ENCODE measurements around the gene ACADSB. TPM values are rescaled to one million over a fixed set of nuclear protein-coding genes. Genes with fewer than 3 reads are reported as not detected.

ACADSB gene
- total RNA-seq, 1 experiment from 2014 or later = 14.5 TPM

DNA sequence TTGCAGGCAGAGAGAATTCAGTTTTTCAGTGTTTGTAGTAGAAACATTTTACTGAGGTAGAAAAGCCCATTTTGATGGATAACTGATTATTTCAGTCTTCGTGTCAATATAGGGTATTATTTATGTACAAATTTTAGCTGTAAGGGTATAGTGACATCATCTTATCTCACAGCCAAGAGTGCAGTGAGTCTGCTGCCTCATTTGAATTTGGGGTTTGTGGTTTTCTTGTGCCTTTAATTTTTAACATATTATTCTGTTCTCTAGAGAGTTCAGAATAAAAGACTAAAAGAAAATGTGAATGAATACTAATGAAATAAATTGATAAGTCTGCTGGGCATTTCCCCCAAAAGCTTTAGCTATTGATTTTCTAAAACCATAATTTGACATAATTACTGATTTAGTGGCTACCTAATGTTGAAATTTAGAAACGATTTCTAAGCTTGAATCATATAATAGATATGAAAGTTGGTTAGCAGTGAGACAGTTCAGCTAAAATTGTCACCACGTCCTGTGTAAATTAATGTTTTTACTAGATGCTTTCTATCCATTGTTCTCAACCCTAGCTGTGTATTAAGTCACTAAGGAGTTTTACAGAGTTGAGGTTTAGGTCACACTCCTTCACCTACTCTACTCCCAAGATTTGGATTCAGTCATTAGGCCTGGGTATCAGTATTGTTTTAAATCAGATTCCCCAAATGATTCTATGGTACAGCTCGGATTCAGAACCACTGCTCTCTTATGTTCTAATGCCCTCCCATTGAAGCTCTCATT is 37.3 kb downstream of the ACADSB start (continued):
- TF ChIP-seq ZNF512 (CRISPR knock-in tag; IDR thresholded peaks at IDR 0.05; ENCODE audit: borderline replicate concordance) = no peak
- TF ChIP-seq ZNF532 (CRISPR knock-in tag; IDR thresholded peaks at IDR 0.05; ENCODE audit: borderline replicate concordance) = no peak

DNA sequence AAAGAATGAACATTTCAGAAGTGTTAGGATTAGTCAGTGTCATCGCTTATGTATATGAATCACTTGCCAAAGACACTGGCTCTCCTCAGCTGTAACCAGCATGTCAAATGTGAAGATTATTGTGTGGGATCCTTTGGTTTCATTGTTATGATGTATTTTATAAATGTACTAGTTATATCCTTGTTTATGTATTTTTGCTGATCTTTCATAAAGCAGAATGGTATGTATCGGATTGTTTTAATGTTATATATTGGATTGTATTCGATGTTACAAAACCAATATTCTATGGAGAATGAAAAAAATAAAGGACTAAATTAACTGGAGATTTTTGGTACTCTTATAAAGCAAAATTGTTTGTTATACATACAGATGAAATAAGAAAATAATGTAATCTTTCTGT is 49.2 kb downstream of the ACADSB start:
- H3K36me3 Mint-ChIP-seq = peaks cover 3% of the 10 kb centered on the region; the same call in 1 of the 2 replicates
- no peak overlapping the region for H3K4me3 Mint-ChIP-seq
- DNase-seq (ENCODE audit: low spot score) (no peak), ATAC-seq (no peak)
- no peak for TF ChIP-seq PREB (CRISPR knock-in tag; IDR thresholded peaks at IDR 0.05; ENCODE audit: borderline replicate concordance)
- TF ChIP-seq EMX1 (CRISPR knock-in tag; IDR thresholded peaks at IDR 0.05) = no peak
- TF ChIP-seq, protein P1, sequence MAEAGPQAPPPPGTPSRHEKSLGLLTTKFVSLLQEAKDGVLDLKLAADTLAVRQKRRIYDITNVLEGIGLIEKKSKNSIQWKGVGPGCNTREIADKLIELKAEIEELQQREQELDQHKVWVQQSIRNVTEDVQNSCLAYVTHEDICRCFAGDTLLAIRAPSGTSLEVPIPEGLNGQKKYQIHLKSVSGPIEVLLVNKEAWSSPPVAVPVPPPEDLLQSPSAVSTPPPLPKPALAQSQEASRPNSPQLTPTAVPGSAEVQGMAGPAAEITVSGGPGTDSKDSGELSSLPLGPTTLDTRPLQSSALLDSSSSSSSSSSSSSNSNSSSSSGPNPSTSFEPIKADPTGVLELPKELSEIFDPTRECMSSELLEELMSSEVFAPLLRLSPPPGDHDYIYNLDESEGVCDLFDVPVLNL (CRISPR knock-in tag; IDR thresholded peaks at IDR 0.05; ENCODE audit: borderline replicate concordance, low read depth) = no peak
- TF ChIP-seq TEAD4 (CRISPR knock-in tag; IDR thresholded peaks at IDR 0.05) = no peak
- TF ChIP-seq JAZF1 (CRISPR knock-in tag; IDR thresholded peaks at IDR 0.05) = no peak
- no peak for TF ChIP-seq PRDM15 (CRISPR knock-in tag; IDR thresholded peaks at IDR 0.05)
- TF ChIP-seq NFE2L1 (CRISPR knock-in tag; IDR thresholded peaks at IDR 0.05) = no peak
- TF ChIP-seq AFF4 (CRISPR knock-in tag; IDR thresholded peaks at IDR 0.05; ENCODE audit: borderline replicate concordance) = no peak
- TF ChIP-seq FOXK1 (CRISPR knock-in tag; IDR thresholded peaks at IDR 0.05) = no peak
- no peak for TF ChIP-seq ARID4B (CRISPR knock-in tag; IDR thresholded peaks at IDR 0.05; ENCODE audit: borderline replicate concordance)
- H3K4me1 Mint-ChIP-seq = no peaks in the 10 kb centered on the region
- ChIA-PET CTCF (interaction anchor here (1.5 kb wide), 1 partner anchor 15 kb away, joined by 4 read pairs; no protein-coding TSS in a partner anchor), POLR2A (no interaction called here)
- 0 out of 2 replicates have a peak, but pooled peaks cover 3% of the 10 kb centered on the region for H3K9me3 Mint-ChIP-seq
- no peak overlapping the region for H3K27ac Mint-ChIP-seq
- H3K27me3 Mint-ChIP-seq (ENCODE audit: low read depth) = no peaks in the 10 kb centered on the region; the same call in 1 of the 2 replicates
